CD14-positive monocyte (primary cell): ENCODE results near the gene CPNE2. TPM values are rescaled to one million over a fixed set of nuclear protein-coding genes. Genes with fewer than 3 reads are reported as not detected.

Experiments
- DNase-seq, 3 donors: peaks; one replicate each; pipeline ENCODE4 v3.0.0-alpha.2; 2011 to 2022
- H2AFZ ChIP-seq: 2 replicates; pipeline ENCODE4 v1.6.0; 2012; ENCODE audit warnings: mild to moderate bottlenecking, low read depth, low read length, inconsistent platforms; ENCODE audit not compliant: insufficient read depth, poor library complexity, severe bottlenecking
- H3K27ac ChIP-seq, 2 donors: 1 replicate in 1 of 2; 2 replicates in 1 of 2; pipeline ENCODE4 v1.5.1; 2012 to 2013; ENCODE audit warnings: low read length in 2 of 2, control low read depth in 1 of 2, inconsistent platforms in 1 of 2, low read depth in 1 of 2, mild to moderate bottlenecking in 1 of 2
- H3K27me3 ChIP-seq, 2 donors: one replicate each; pipeline versions ENCODE4 v1.6.0 to v1.6.1; 2011 to 2013; ENCODE audit warnings: low read length in 2 of 2; ENCODE audit not compliant: control insufficient read depth in 2 of 2, insufficient read depth in 2 of 2
- H3K36me3 ChIP-seq, 2 donors: replicated peaks in 1 of 2; 1 replicate in 1 of 2; 2 replicates in 1 of 2; pipeline versions ENCODE4 v1.5.1 to v1.6.1; 2012 to 2013; ENCODE audit warnings: low read length in 2 of 2, control low read depth in 1 of 2, inconsistent platforms in 1 of 2, mild to moderate bottlenecking in 1 of 2; ENCODE audit not compliant: insufficient read depth in 2 of 2, control insufficient read depth in 1 of 2
- H3K4me1 ChIP-seq, 2 donors: 1 replicate in 1 of 2; 2 replicates in 1 of 2; pipeline versions ENCODE4 v1.5.1 to v1.6.1; 2012 to 2013; ENCODE audit warnings: low read length in 2 of 2, control low read depth in 1 of 2, inconsistent platforms in 1 of 2, mild to moderate bottlenecking in 1 of 2, moderate library complexity in 1 of 2; ENCODE audit not compliant: insufficient read depth in 2 of 2, control insufficient read depth in 1 of 2
- H3K4me2 ChIP-seq: replicated peaks from 2 replicates; pipeline ENCODE3; 2012; ENCODE audit warnings: low read length, moderate library complexity, mild to moderate bottlenecking; ENCODE audit not compliant: poor library complexity, severe bottlenecking; ENCODE audit errors: extremely low read depth
- H3K4me3 ChIP-seq, 3 experiments: fragments of 200-600 bp in 1 of 3; sonication (generic) in 1 of 3; replicated peaks in 1 of 3; 1 replicate in 2 of 3; 2 replicates in 1 of 3; pipeline ENCODE4 v1.5.1; 2011 to 2013; ENCODE audit warnings: low read length in 3 of 3, mild to moderate bottlenecking in 3 of 3, control low read depth in 2 of 3, low read depth in 2 of 3, inconsistent platforms in 1 of 3, moderate library complexity in 1 of 3
- H3K79me2 ChIP-seq: 2 replicates; pipeline ENCODE4 v1.6.0; 2012; ENCODE audit warnings: mild to moderate bottlenecking, control low read depth, inconsistent platforms, low read length, moderate library complexity; ENCODE audit not compliant: insufficient read depth
- H3K9ac ChIP-seq: 2 replicates; pipeline ENCODE4 v1.6.0; 2017; ENCODE audit warnings: low read length, mild to moderate bottlenecking; ENCODE audit not compliant: insufficient read depth, poor library complexity, severe bottlenecking
- H3K9me3 ChIP-seq, 2 donors: replicated peaks in 1 of 2; 1 replicate in 1 of 2; 2 replicates in 1 of 2; pipeline versions ENCODE4 v1.5.1 to v1.6.1; 2012 to 2013; ENCODE audit warnings: low read length in 2 of 2, control low read depth in 1 of 2; ENCODE audit not compliant: control insufficient read depth in 1 of 2, insufficient read depth in 1 of 2
- H4K20me1 ChIP-seq: 2 replicates; pipeline ENCODE4 v1.6.0; 2012; ENCODE audit warnings: mild to moderate bottlenecking, low read length, control low read depth, moderate library complexity; ENCODE audit not compliant: insufficient read depth
- H3K27ac Mint-ChIP-seq, 7 donors: one replicate each; pipeline ENCODE4 v1.8.0; 2020; ENCODE audit warnings: mild to moderate bottlenecking in 7 of 7, mixed read lengths in 7 of 7, moderate library complexity in 6 of 7, inconsistent platforms in 2 of 7
- H3K27me3 Mint-ChIP-seq, 3 donors: one replicate each; pipeline ENCODE4 v1.8.0; 2021 to 2022; ENCODE audit warnings: low read depth in 3 of 3, mild to moderate bottlenecking in 3 of 3, mixed read lengths in 3 of 3, moderate library complexity in 3 of 3, inconsistent platforms in 1 of 3
- H3K36me3 Mint-ChIP-seq, 2 donors: one replicate each; pipeline ENCODE4 v1.8.0; 2020; ENCODE audit warnings: mixed read lengths in 2 of 2, inconsistent platforms in 1 of 2, mild to moderate bottlenecking in 1 of 2
- H3K4me1 Mint-ChIP-seq: one replicate; pipeline ENCODE4 v1.8.0; 2020; ENCODE audit warnings: mild to moderate bottlenecking, mixed read lengths
- H3K4me3 Mint-ChIP-seq, 2 donors: one replicate each; pipeline ENCODE4 v1.8.0; 2020; ENCODE audit warnings: mild to moderate bottlenecking in 2 of 2, mixed read lengths in 2 of 2, moderate library complexity in 1 of 2
- H3K9me3 Mint-ChIP-seq, 7 donors: one replicate each; pipeline ENCODE4 v1.8.0; 2020 to 2022; ENCODE audit warnings: mixed read lengths in 7 of 7, mild to moderate bottlenecking in 6 of 7, moderate library complexity in 6 of 7, inconsistent platforms in 2 of 7
- WGBS: methylation state at CpG from one replicate; pipeline ENCODE4 v1.1.5; 2013; ENCODE audit warnings: missing lambda C conversion rate; ENCODE audit not compliant: insufficient coverage; 5-methylcytosine and 5-hydroxymethylcytosine counted together
- intact Hi-C, 2 donors: fragments of 100-400 bp; cut with micrococcal nuclease; formaldehyde crosslinking; loops; one replicate each; pipeline versions ENCODE4 v1.15.0 to v1.15.1; 2023
- polyA plus RNA-seq, 3 donors: library from polyadenylated mRNA; depleted of rRNA in 1 of 3; unstranded in 2 of 3; stranded (reverse) in 1 of 3; fragments of 300-500 nt in 2 of 3; fragments of >200 nt in 1 of 3; fragmentation: Illumina TruSeq in 2 of 3; gene quantifications; 1 replicate in 2 of 3; 2 replicates in 1 of 3; pipeline ENCODE4 v1.2.3, GENCODE V29; 2012 to 2021
- TF ChIP-seq, protein P1 (sequence below): fragments of 200-600 bp; IDR thresholded peaks from one replicate; pipeline ENCODE4 v1.8.0; 2022; ENCODE audit warnings: antibody characterized with exemption, mild to moderate bottlenecking

Gene CPNE2
- polyA plus RNA-seq, 3 donors, result 18.3 to 68.8 (median 23.9) TPM

DNA sequence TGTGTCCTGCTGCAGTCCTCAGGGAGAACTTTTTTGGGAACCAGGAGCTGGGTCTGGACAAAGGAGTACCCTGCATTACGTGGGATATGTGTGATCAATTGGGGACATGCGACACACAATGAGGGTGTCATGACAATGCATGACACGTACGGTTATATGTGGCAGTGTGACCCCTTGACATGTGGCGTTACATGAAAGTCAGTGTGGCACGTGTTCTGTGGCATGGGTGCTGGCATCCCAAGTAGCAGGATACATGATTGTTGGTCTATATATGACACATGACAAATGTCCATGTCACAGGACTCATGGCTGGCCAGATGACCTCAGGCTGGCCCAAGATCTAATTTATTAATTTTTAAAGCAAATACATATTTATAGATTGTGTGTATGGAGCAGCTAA is 9.7 kb upstream of the CPNE2 start:
- H3K9me3 ChIP-seq, result no peaks in the 10 kb centered on the region
- H2AFZ ChIP-seq, result no peak overlapping the region
- DNase-seq, result no peak
- intact Hi-C loops, result loop anchor here in 1 of 2 donors (5.0 kb wide), 1 partner anchor 85 kb away; no protein-coding TSS in a partner anchor
- 88% methylated on average over 6 of the region's 6 CpGs for WGBS
- TF ChIP-seq, protein P1, sequence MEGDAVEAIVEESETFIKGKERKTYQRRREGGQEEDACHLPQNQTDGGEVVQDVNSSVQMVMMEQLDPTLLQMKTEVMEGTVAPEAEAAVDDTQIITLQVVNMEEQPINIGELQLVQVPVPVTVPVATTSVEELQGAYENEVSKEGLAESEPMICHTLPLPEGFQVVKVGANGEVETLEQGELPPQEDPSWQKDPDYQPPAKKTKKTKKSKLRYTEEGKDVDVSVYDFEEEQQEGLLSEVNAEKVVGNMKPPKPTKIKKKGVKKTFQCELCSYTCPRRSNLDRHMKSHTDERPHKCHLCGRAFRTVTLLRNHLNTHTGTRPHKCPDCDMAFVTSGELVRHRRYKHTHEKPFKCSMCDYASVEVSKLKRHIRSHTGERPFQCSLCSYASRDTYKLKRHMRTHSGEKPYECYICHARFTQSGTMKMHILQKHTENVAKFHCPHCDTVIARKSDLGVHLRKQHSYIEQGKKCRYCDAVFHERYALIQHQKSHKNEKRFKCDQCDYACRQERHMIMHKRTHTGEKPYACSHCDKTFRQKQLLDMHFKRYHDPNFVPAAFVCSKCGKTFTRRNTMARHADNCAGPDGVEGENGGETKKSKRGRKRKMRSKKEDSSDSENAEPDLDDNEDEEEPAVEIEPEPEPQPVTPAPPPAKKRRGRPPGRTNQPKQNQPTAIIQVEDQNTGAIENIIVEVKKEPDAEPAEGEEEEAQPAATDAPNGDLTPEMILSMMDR, result no peak
- H3K4me2 ChIP-seq, result no peak overlapping the region
- Mint-ChIP-seq H3K27me3 (no peaks in the 10 kb centered on the region), H3K27ac (peak overlapping the region in 3 of 7 donors; percentile 8 to 32 (median 24)), H3K4me1 (peaks cover 28% of the 10 kb centered on the region), H3K9me3 (no peaks in the 10 kb centered on the region), H3K4me3 (no peak overlapping the region), H3K36me3 (peaks cover 28 to 57% of the 10 kb centered on the region in 2 donors)
- no peak overlapping the region for H3K27ac ChIP-seq
- H3K79me2 ChIP-seq, result no peaks in the 10 kb centered on the region
- H3K27me3 ChIP-seq, result no peaks in the 10 kb centered on the region
- H3K36me3 ChIP-seq, result peaks cover 55 to 61% of the 10 kb centered on the region in 2 donors
- no peak overlapping the region for H3K4me3 ChIP-seq
- H3K4me1 ChIP-seq, result peaks cover 20% of the 10 kb centered on the region in 2 donors
- no peak overlapping the region for H3K9ac ChIP-seq
- H4K20me1 ChIP-seq, result no peaks in the 10 kb centered on the region

GRCh38 chr16:57083485-57084126 is 8.8 kb upstream of the CPNE2 start:
- intact Hi-C loops, result loop anchor here (2.0 to 5.0 kb wide), 2 partner anchors 83 to 84 kb away; no protein-coding TSS in a partner anchor
- Histone ChIP-seq H3K4me2 (peak overlapping the region; percentile 58), H3K36me3 (peaks cover 47 to 51% of the 10 kb centered on the region in 2 donors), H3K4me1 (peaks cover 20% of the 10 kb centered on the region in 2 donors), H3K9ac (no peak overlapping the region), H2AFZ (no peak overlapping the region), H3K9me3 (no peaks in the 10 kb centered on the region), H3K79me2 (no peaks in the 10 kb centered on the region), H4K20me1 (no peaks in the 10 kb centered on the region), H3K27me3 (no peaks in the 10 kb centered on the region), H3K4me3 (no peak overlapping the region), H3K27ac (peak overlapping the region; percentile 5 to 84)
- Mint-ChIP-seq H3K27me3 (no peaks in the 10 kb centered on the region), H3K4me3 (no peak overlapping the region), H3K4me1 (peaks cover 28% of the 10 kb centered on the region), H3K36me3 (peaks cover 27 to 49% of the 10 kb centered on the region in 2 donors), H3K27ac (peak overlapping the region in 6 of 7 donors; percentile 3 to 88 (median 82)), H3K9me3 (no peaks in the 10 kb centered on the region)
- TF ChIP-seq, protein P1, result no peak
- WGBS, result no CpG with 5 or more reads among the region's 7 CpGs
- DNase-seq, result no peak
